ENCODE data around the gene HAO2. TPM values are rescaled to one million over a fixed set of nuclear protein-coding genes. Genes with fewer than 3 reads are reported as not detected.

Gene HAO2
- polyA plus RNA-seq, 3 donors from 2014 or later, result not detected

- Mint-ChIP-seq H3K9me3 (peaks cover 0 to 14% (median under 1%) of the 10 kb centered on the region in 6 donors), H3K4me1 (no peaks in the 10 kb centered on the region), H3K4me3 (no peak overlapping the region), H3K27ac (no peak overlapping the region), H3K36me3 (no peaks in the 10 kb centered on the region), H3K27me3 (ENCODE audit: low read depth in 3 of 3) (peaks cover 0 to 7% (median 6%) of the 10 kb centered on the region in 3 donors)
- no peak for DNase-seq
These were observed 74.2 kb downstream of the HAO2 start for GRCh38 chr1:119442756-119443155.

Other genes with a start within 250 kb of the HAO2 start
- 10 to 100 TPM in 1 of 3 donors, 1 to 10 TPM in 2; 6.5 to 10.6 (median 9.5) TPM for gene WARS2, start 228.1 kb upstream of the HAO2 start, polyA plus RNA-seq
- gene HSD3B2, start 46.4 kb downstream of the HAO2 start, polyA plus RNA-seq, result not detected
- not detected for gene HSD3B1, start 138.4 kb downstream of the HAO2 start, polyA plus RNA-seq